Stimulated activated CD8-positive, alpha-beta memory T cell treated with anti-CD3 and anti-CD28 coated beads, Interleukin-2, amount 100 ng/mL, for 1 hour (primary cell): Measurements from ENCODE around the gene TRIM7.
"Not testable (repeated sequence)": the region's sequence is repeated elsewhere in the genome, so short reads cannot be mapped to it uniquely, and the experiment has no call there.

Source experiments
- DNase-seq, 2 donors: peaks; one replicate each; pipeline ENCODE4 v3.0.0-alpha.2; 2020; ENCODE audit warnings: low read depth in 2 of 2

TRIM7 gene

GRCh38 chr5:181152406-181152805 is 52.6 kb downstream of the TRIM7 start:
- no peak for DNase-seq

GRCh38 chr5:181151146-181151545 is 53.9 kb downstream of the TRIM7 start:
- no peak for DNase-seq

- DNase-seq: no peak
These were observed 54.9 kb downstream of the TRIM7 start for GRCh38 chr5:181149806-181150733.

GRCh38 chr5:181149355-181149754 is 55.6 kb downstream of the TRIM7 start:
- no peak for DNase-seq

- not testable (repeated sequence) for DNase-seq
These were observed 57.9 kb downstream of the TRIM7 start, which contains the start of gene OR2V2 for GRCh38 chr5:181146927-181147636. Gene OR2V2 (plus strand): TSS chr5:181147586. CDS start chr5:181154943, 7,357 bp downstream.

GRCh38 chr5:181145133-181145532 is 59.9 kb downstream of the TRIM7 start:
- DNase-seq: no peak
